AG08396 (cell line): Measurements from ENCODE around the gene EFCAB7.
A peak's percentile ranks its signal among the peaks of the same experiment; 100 is the strongest.

Experiments
- DNase-seq: peaks from one replicate; pipeline ENCODE4 v3.0.0; 2012; ENCODE audit warnings: low spot score, mixed read lengths

Gene EFCAB7

GRCh38 chr1:63522891-63523728 lies at the start of gene EFCAB7, which contains the start of gene ITGB3BP:
EFCAB7 (plus strand) TSS chr1:63523525; CDS start chr1:63525573, 2,048 bp downstream.
ITGB3BP (minus strand) TSS chr1:63523225; CDS start chr1:63523133, 92 bp downstream.
- peak; percentile 87 for DNase-seq

GRCh38 chr1:63475761-63476160 lies 47.6 kb upstream of the EFCAB7 start:
- DNase-seq, result no peak

- DNase-seq, result no peak
Measured at GRCh38 chr1:63480057-63480456, 43.3 kb upstream of the EFCAB7 start.

GRCh38 chr1:63486629-63487028 lies 36.7 kb upstream of the EFCAB7 start:
- DNase-seq, result no peak

DNA sequence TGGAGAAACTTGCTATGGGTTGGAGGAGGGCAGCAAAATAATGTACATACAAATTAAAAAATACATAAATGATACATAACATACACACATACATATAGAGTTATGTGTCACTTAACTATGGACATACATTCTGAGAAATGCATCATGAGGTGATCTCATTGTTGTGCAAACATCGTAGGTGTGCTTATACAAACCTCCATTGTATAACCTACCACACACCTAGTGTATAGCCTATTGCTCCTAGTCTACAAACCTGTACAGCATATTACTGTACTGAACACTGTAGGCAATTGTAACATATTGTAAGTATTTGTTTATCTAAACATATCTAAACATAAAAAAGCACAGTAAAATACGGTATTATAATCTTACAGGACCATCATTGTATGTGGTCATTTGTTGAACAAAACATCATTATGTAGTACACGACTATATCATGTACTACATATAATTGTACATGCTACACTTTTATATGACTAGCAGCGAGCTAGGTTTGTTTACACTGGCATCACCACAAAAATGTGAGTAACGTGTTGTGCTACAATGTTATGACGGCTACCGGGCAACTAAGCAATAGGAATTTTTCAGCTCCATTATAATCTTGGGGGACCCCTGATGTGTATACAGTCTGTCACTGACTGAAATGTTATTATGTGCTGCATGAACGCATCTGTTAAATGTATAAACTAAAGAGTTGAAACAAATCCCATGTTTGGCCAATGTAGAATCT lies 35.8 kb upstream of the EFCAB7 start:
- DNase-seq, result peak; percentile 65

GRCh38 chr1:63497577-63497976 lies 25.7 kb upstream of the EFCAB7 start:
- no peak for DNase-seq

GRCh38 chr1:63498106-63498505 lies 25.2 kb upstream of the EFCAB7 start:
- DNase-seq, result no peak

- no peak for DNase-seq
Measured at GRCh38 chr1:63501256-63501655, 22.1 kb upstream of the EFCAB7 start.

DNA sequence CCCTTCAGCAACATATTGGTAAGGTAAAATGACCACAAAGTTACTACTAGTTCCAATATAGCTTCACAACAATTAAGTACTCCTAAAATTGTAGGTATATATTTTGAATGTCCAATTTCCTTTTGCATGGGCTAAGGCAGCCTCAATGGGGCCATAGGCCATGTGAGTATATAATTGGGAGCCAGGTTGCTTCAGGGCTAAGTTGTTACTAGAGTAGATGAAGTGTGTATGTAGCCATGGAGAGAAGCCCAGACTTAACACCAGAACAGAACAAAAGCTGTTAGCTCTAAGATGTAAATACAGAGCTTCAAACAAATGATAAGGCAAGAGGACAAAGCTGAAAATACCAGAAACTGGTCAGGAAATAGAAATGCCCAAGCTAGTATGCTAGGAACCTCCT lies 16.5 kb upstream of the EFCAB7 start:
- no peak for DNase-seq

DNA sequence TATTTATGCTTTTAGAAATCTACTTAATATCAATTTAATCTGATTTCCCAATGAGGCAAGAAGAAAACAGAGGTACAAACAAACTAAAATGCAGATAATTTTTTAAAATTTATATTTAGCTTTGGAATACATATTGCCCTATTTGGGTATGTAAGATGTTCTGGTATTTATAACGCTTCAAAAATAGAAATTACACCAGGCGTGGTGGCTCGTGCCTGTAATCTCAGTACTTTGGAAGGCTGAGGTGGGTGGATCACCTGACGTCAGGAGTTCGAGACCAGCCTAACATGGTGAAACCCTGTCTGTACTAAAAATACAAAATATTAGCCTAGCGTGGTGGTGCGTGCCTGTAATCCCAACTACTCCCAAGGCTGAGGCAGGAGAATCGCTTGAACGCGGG lies 13.6 kb upstream of the EFCAB7 start:
- DNase-seq, result no peak

GRCh38 chr1:63512584-63512983 lies 10.7 kb upstream of the EFCAB7 start:
- DNase-seq, result no peak

GRCh38 chr1:63516629-63517028 lies 6.7 kb upstream of the EFCAB7 start:
- DNase-seq, result no peak

DNA sequence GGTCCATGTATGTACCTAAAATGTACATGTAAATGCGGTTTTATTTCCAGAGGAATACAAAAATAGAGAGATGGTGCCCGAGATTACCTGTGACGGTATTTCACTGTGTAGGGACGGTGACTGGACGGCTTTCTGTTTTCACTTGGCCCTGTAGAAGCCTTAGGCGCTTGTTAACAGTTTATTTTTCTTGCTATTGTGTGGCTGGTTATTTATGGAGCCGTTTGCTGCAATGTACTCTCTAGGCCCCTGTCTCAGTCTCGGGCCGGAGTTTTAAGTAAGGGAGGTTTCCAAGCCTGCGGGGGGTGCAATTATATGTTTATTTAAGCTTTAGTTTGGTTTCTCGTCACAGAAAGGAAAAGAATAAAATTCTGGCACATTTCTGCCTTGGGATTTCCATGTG lies 413 bp downstream of the EFCAB7 start:
- peak; percentile 8 for DNase-seq

- no peak for DNase-seq
Measured at GRCh38 chr1:63524201-63524600, 876 bp downstream of the EFCAB7 start.

DNA sequence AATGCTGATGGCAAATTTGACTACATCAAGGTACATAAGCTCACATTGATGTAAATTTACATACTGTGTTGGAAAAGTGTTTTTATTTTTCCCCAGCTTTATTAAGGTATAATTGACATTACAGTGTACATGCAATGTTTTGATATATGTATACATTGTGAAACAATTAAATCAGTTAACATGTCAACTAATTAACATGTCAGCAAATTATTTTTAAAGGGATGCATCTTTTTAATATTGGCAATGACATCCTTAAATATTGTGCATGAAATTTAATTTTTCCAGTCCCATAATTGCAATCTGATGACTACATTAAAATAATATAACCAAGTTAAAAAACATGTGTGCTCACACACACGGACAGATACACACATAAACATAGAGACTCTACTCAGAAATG lies 9.4 kb downstream of the EFCAB7 start:
- DNase-seq, result no peak

- no peak for DNase-seq
Measured at GRCh38 chr1:63533931-63534330, 10.6 kb downstream of the EFCAB7 start.

DNA sequence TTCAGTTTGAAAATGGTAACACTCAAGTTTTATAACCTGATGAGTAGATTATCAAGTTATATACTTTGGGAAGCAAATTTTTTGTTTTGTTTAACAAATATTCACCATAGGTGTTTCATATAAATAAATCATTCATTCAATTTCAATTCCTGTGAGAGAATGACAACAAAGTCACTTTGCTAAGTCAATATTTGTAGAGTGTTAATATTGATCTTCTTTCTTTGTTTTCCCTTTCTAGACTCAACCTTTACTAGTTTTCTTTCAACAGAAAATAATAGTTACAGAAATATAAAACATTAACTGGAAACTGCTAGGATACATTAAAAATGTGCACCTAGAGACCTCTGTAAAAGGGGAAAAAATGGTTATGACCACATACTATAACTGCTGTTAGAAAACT lies 11.1 kb downstream of the EFCAB7 start:
- no peak for DNase-seq

DNA sequence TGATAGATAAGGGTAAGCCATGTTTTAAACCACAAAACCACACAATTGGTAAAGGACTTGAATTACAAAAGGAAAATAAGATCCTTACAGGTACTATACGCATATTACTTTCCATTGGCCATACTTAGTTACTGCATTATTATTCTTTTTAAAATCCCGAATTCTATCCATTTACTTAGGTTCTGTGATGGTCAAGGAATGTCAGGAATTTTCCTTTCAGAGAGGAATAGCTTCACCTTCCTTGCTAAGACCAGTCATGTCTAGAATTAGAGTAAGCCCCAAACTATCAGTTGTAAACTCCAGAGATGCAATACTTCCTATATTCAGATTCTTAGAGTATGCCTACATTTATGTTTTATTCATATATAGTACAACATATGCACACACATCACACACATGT lies 13.7 kb downstream of the EFCAB7 start:
- DNase-seq, result no peak

- no peak for DNase-seq
Measured at GRCh38 chr1:63537940-63538339, 14.6 kb downstream of the EFCAB7 start.

DNA sequence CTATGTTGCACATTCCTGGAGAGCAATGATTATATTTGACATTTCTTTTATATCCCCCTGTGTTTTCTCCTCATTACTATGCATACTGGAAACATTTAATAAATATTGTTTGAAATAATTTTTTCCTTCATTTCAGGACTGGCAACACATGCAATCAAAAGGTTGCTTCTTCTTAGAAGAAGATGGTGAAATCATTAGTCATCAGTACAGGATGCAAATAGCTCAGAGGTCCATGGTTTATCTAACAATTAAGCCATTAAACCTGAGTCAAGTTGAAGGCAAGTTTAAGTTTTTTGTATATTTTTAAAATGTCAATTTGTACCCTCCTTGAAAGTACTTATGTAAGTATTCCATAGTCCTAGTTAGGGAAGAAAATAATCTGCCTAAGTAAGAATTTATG lies 22.5 kb downstream of the EFCAB7 start:
- DNase-seq, result no peak

DNA sequence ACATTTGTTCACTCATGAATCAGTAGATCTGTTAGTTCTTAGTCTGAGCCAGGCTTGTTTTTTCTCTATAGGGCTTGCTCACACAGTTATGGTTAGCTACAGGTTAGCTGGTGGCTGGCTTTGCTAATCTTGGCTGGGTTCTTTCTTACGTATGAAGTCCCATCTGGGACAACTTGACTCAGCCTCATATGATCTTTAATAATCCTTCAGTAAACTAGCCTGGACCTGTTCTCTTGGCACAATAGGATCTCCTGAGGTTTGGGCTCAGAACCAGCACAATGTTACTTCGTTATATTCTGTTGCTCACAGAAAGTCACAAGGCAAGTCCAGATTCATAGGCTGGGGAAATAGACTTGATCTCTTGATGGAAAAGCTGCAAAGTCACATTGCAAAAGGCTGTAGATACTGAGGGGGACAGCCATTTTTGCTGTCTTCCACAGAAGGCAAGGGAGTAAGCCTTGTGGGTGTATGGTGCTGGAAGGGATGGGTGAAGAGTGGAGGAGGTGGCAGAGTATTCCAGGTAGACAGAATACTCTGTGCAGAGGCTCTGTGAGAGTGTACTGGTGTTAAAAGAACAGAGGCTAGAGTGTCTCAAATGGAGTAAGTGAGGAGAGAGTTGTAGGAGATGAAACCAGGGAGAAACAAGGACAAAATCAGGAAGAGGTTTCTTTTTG lies 24.4 kb downstream of the EFCAB7 start:
- DNase-seq, result no peak

DNA sequence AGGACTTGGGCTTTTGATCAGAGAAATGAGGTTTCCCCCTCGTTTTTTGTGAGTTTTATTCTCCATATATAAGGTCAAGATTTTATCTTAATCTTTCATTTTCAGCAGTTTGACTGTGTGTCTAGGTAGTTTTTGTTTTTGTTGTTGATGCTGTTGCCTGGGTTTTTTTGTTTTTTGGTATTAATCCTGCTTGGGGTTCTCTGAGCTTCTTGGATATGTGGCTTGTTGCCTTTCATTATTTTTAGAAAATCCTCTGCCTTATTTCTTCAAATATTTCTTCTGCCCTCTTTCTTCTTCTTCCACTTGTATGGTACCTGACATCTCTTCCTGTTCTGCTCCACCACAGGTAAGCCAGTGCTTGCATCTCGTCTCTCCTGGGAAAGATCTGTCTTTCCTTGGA lies 25.0 kb downstream of the EFCAB7 start:
- DNase-seq, result no peak

GRCh38 chr1:63548877-63549276 lies 25.6 kb downstream of the EFCAB7 start:
- DNase-seq, result no peak
